Epithelial cell of proximal tubule (primary cell): ENCODE results near the gene NDUFA11. TPM values are rescaled to one million over a fixed set of nuclear protein-coding genes. Genes with fewer than 3 reads are reported as not detected.

Experiments used
- DNase-seq: peaks from one replicate; pipeline ENCODE4 v3.0.0-alpha.2; 2011; ENCODE audit warnings: low read depth
- H3K4me3 ChIP-seq: 2 replicates; pipeline ENCODE4 v1.5.1; 2011; ENCODE audit warnings: low read depth, mild to moderate bottlenecking, low read length
- CTCF ChIP-seq: conservative IDR thresholded peaks from 2 replicates; pipeline ENCODE4 v1.5.1; 2012; ENCODE audit warnings: low read depth, mild to moderate bottlenecking, low read length
- total RNA-seq: library from RNA; depleted of rRNA; stranded (reverse); fragments of >200 nt; gene quantifications from 2 replicates; pipeline ENCODE4 v1.2.3, GENCODE V29; 2015

The NDUFA11 gene
- total RNA-seq, 1 donor from 2014 or later: 246 TPM

- H3K4me3 ChIP-seq: peak overlapping the region; percentile 100
- no peak for TF ChIP-seq CTCF
- no peak for DNase-seq
Measured at GRCh38 chr19:5903056-5903623, 450 bp downstream of the NDUFA11 start.

DNA sequence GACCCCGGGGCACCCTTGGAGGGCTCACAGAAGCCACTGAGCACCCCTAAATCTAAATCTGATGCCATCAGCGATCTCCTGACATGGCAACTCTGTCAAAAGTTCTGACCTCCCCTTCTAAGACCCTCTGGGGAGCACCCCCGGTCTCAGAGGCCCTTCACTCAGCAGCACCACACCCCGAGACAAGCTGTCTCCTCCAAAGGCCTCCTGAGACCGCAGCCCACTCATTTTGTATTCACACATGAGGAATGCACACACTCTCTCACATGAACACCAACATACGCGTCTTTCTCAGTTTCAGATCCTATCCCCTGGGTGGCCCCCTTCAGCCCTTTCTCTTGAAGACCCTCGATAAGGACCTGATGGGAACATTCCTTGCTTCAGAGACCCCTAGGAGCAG lies 2.6 kb downstream of the NDUFA11 start:
- no peak overlapping the region for H3K4me3 ChIP-seq
- no peak for TF ChIP-seq CTCF
- no peak for DNase-seq

GRCh38 chr19:5899728-5900526 lies 3.7 kb downstream of the NDUFA11 start:
- TF ChIP-seq CTCF: no peak
- DNase-seq: no peak
- no peak overlapping the region for H3K4me3 ChIP-seq

- peak; percentile 25 for TF ChIP-seq CTCF
- no peak for DNase-seq
- no peak overlapping the region for H3K4me3 ChIP-seq
Measured at GRCh38 chr19:5897189-5897969, 6.2 kb downstream of the NDUFA11 start.

- no peak for DNase-seq
- TF ChIP-seq CTCF: no peak
- H3K4me3 ChIP-seq: no peak overlapping the region
Measured at GRCh38 chr19:5896365-5897076, 7.1 kb downstream of the NDUFA11 start.

DNA sequence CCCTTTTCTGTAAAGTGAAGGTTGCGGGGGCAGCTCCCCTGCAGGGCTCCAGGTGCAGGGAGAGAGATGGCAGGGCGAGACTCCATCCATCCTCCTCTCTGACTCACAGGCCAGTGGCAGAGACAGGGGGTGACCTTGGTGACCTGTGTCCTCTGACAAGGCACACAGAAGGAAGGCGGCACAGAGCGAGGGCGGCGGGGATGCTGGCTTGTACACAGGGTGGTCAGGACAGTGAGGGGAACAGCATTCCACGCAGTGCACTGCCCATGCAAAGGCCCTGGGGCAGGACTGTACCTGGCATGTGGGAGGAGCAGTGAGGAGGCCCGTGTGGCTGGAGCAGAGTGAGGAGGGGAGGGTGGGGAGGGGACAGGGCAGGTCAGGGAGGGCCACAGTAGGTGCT lies 7.7 kb downstream of the NDUFA11 start:
- no peak for DNase-seq
- TF ChIP-seq CTCF: no peak

More for the DNA sequence above, 7.7 kb downstream of the NDUFA11 start:
- H3K4me3 ChIP-seq: no peak overlapping the region
